BLaER1 (cell line): Measurements from ENCODE around the gene WASHC3.
"Not testable (repeated sequence)": the region's sequence is repeated elsewhere in the genome, so short reads cannot be mapped to it uniquely, and the experiment has no call there.

Source experiments
- H3K27ac ChIP-seq: shearing (Covaris generic); formaldehyde crosslinking; 2 replicates; pipeline ENCODE4 v1.8.1; 2022
- H3K27me3 ChIP-seq: shearing (Covaris generic); formaldehyde crosslinking; 2 replicates; pipeline ENCODE4 v1.8.1; 2022
- H3K36me3 ChIP-seq: shearing (Covaris generic); formaldehyde crosslinking; 2 replicates; pipeline ENCODE4 v1.8.1; 2022
- H3K4me1 ChIP-seq: shearing (Covaris generic); formaldehyde crosslinking; 2 replicates; pipeline ENCODE4 v1.8.1; 2022
- H3K4me2 ChIP-seq: shearing (Covaris generic); formaldehyde crosslinking; 2 replicates; pipeline ENCODE4 v1.8.1; 2022
- H3K4me3 ChIP-seq: shearing (Covaris generic); formaldehyde crosslinking; 2 replicates; pipeline ENCODE4 v1.8.1; 2022
- H3K9ac ChIP-seq: shearing (Covaris generic); formaldehyde crosslinking; 2 replicates; pipeline ENCODE4 v1.8.1; 2022
- H3K9me3 ChIP-seq: shearing (Covaris generic); formaldehyde crosslinking; 2 replicates; pipeline ENCODE4 v1.8.1; 2022
- H4K20me1 ChIP-seq: shearing (Covaris generic); formaldehyde crosslinking; 2 replicates; pipeline ENCODE4 v1.8.1; 2022
- Cebpa-rat ChIP-seq: shearing (Covaris generic); IDR thresholded peaks from 2 replicates; pipeline ENCODE4 v1.8.1; 2022

WASHC3 gene, protein sequence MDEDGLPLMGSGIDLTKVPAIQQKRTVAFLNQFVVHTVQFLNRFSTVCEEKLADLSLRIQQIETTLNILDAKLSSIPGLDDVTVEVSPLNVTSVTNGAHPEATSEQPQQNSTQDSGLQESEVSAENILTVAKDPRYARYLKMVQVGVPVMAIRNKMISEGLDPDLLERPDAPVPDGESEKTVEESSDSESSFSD

DNA sequence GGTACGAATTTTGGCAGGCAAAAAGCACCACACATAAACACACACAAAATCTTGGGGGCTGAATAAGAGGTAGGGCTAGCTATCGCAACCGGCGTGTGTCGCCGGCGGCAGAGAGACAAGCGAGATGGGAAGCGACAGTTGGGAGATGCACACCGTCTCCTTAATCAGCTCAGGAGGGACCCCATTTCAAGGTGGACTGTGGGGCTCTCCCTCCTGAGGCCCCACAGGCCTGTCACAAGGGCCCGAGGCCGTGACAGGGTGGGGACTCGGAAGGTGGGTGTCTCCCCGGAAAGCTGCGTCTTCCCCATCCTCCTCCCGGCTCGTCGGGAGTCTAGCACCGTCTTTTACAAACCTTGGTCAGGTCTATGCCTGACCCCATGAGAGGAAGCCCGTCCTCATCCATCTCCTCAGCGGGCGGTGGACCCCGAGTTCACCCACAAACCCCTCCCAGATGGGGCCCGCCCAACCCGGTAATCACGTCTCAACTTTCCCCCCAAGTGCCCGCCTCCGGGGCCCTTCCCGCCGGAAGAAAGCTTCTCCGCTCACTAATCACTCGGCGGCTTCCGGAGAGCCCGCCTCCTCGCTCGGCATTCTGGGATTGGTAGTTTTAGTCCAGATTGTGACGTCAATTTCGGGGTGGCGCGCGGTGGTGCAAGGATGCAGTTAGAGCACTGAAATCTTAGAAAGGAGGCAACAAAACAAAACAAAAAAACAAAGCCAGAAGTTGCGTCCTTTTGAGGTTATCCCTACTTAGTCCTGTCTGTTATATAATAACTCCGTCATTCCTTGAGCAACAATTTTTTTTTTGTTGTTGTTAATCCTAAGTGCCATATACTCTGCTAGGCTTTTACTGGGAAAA is at the start of gene WASHC3:
WASHC3 (minus strand) TSS at position 432 of the 859 bp plus-strand sequence; CDS start at position 403, 29 bp downstream.
- Histone ChIP-seq H3K27ac (peak within 1 kb of the TSS; percentile 83), H3K4me2 (peak within 1 kb of the TSS; percentile 83), H3K9ac (peak within 1 kb of the TSS; percentile 83), H3K36me3 (0 out of 2 replicates have a peak, but pooled peaks cover 6% of the 10 kb centered on the region), H3K9me3 (no peaks in the 10 kb centered on the region), H3K4me3 (peak within 1 kb of the TSS; percentile 85), H3K27me3 (no peaks in the 10 kb centered on the region), H3K4me1 (peaks cover 8% of the 10 kb centered on the region), H4K20me1 (no peaks in the 10 kb centered on the region)
- TF ChIP-seq Cebpa-rat: no peak

DNA sequence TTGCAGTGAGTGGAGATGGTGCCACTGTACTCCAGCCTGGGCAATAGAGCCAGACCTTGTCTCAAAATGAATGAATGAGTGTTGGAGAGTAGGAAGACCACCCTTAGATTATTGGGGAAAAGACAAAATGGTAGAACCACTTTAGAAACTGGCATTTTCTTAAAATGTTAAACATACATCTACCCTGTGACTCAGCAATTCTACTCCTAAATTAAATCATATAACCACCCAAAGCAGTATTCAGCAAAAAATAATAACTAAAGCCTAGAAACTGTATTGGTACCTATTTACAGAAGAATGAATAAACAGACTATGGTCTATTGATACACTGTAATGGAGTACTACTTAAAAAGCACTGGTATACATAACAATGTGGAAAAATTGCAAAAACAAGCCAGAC is 49.0 kb upstream of the WASHC3 start:
- H3K4me2 ChIP-seq: no peak overlapping the region
- no peak overlapping the region for H3K9ac ChIP-seq
- no peaks in the 10 kb centered on the region for H4K20me1 ChIP-seq
- no peak overlapping the region for H3K4me3 ChIP-seq
- no peak overlapping the region for H3K27ac ChIP-seq
- H3K9me3 ChIP-seq: peaks cover 25% of the 10 kb centered on the region
- peaks cover 52% of the 10 kb centered on the region for H3K36me3 ChIP-seq
- TF ChIP-seq Cebpa-rat: no peak
- no peaks in the 10 kb centered on the region for H3K4me1 ChIP-seq
- H3K27me3 ChIP-seq: no peaks in the 10 kb centered on the region

DNA sequence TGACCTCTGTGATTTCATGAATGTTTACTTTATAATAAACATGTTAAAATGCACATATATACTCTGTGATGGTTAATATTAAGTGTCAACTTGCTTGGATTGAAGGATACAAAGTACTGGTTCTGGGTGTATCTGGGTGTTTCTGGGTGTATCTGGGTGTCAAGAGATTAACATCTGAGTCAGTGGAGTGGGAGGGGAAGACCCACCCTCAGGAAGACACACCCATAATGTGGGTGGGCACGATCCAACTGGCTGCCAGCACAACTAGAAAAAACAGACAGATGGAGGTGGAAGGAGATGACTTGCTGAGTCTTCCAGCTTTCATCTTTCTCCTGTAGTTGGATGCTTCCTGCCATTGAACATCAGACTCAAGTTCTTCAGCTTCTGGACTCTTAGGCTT is 46.2 kb upstream of the WASHC3 start:
- Histone ChIP-seq H4K20me1 (no peaks in the 10 kb centered on the region), H3K9ac (no peak overlapping the region), H3K4me2 (no peak overlapping the region), H3K4me1 (no peaks in the 10 kb centered on the region), H3K36me3 (peaks cover 74% of the 10 kb centered on the region), H3K27ac (no peak overlapping the region), H3K4me3 (no peak overlapping the region), H3K27me3 (no peaks in the 10 kb centered on the region), H3K9me3 (peaks cover 35% of the 10 kb centered on the region)
- no peak for TF ChIP-seq Cebpa-rat

DNA sequence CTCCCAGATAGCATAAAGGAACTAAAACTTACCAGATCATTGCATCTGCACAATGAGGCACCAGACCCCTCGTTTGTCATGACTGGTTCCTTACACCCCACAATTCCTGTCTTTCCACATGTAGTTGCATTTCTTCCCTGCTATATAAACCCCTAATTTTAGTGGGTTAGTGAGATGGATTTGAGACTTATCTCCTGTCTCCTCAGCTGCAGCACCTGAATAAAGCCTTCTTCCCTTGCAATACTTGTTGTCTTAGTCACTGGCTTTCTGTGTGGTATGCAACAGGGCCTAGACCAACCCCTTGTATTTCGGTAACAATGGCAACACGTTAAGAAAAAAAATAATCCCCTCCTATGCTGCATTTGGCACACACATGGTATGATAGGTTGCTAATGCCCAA is 45.1 kb upstream of the WASHC3 start:
- Histone ChIP-seq H3K36me3 (peaks cover 73% of the 10 kb centered on the region), H3K27ac (no peak overlapping the region), H3K4me3 (no peak overlapping the region), H3K4me1 (no peaks in the 10 kb centered on the region), H3K4me2 (no peak overlapping the region), H4K20me1 (no peaks in the 10 kb centered on the region), H3K9ac (no peak overlapping the region), H3K9me3 (peaks cover 35% of the 10 kb centered on the region), H3K27me3 (no peaks in the 10 kb centered on the region)
- TF ChIP-seq Cebpa-rat: no peak

DNA sequence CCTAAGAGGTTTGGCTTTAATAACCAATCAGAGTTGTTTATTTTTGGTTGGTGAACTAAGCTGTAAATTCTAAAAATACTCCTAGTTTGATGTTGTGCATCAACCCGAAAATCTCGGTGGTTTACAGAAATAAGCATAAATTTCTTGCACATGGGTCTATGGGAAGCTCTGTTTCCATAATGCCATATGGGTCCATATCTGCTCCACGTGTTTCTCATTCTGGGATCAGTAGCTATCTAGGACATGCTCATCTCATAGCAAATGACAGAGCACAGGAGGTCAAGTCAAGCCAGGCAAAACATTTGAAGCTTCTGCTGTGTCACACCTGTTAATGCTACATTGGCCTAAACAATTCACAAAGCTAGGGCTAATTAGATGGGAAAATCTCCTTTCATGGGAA is 35.1 kb upstream of the WASHC3 start:
- Histone ChIP-seq H3K9ac (no peak overlapping the region), H3K36me3 (peaks cover 25% of the 10 kb centered on the region), H3K9me3 (no peaks in the 10 kb centered on the region), H3K27me3 (no peaks in the 10 kb centered on the region), H3K4me1 (peaks cover 5% of the 10 kb centered on the region), H3K4me3 (no peak overlapping the region), H3K4me2 (peak overlapping the region; percentile 11; the same call in 1 of the 2 replicates), H3K27ac (no peak overlapping the region), H4K20me1 (no peaks in the 10 kb centered on the region)
- TF ChIP-seq Cebpa-rat: no peak

DNA sequence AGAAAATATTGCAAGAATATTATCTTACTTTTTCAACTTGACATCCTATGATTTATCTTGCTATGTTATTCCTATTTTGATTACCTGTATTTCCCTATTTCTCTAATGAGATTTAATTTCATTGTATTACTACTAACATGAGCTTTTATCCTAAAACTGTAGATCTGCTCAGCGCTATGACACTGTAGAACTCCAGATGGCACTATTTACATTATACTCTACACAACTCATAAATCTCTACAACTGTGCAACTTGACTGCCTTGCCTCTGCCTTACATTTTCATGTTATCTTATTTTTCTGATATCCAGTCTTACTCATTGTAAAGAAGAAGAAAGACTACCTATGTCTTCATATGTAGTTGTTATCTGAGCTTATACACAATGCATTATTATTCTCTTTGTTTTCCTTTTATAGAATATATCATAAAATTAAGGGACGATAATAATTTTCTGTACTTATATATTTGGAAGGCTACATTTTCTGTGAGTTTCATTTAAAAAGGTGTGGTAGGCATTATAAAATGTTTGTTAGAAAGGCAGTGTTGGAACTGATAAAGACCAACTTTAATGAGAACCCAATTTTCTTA is 34.0 kb upstream of the WASHC3 start:
- Histone ChIP-seq H3K27me3 (no peaks in the 10 kb centered on the region), H3K27ac (no peak overlapping the region), H3K4me2 (no peak overlapping the region), H3K36me3 (peaks cover 28% of the 10 kb centered on the region), H3K9ac (no peak overlapping the region), H3K9me3 (no peaks in the 10 kb centered on the region), H3K4me1 (peaks cover 5% of the 10 kb centered on the region), H3K4me3 (no peak overlapping the region), H4K20me1 (no peaks in the 10 kb centered on the region)
- no peak for TF ChIP-seq Cebpa-rat

DNA sequence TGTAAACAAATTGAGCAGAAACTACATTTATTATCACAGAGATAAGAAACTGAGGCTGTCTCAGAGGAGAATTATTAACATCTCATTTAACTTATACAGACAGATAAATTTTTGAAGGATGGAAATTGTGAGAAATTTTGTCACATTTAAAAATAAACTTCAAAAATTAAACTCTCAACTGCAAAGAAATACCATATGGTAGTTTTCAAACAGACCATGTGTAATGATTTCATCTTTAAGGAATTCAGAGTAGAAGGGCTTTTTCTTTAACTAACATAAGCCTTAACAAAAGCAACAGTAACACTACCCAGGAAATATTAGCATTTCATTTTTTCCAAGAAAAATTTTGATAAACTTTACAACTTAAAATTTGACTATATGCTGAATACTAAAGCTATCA is 31.5 kb upstream of the WASHC3 start:
- no peak overlapping the region for H3K4me2 ChIP-seq
- peaks cover 5% of the 10 kb centered on the region for H3K4me1 ChIP-seq
- peaks cover 21% of the 10 kb centered on the region for H3K36me3 ChIP-seq
- H3K27me3 ChIP-seq: no peaks in the 10 kb centered on the region
- peaks cover 13% of the 10 kb centered on the region for H3K9me3 ChIP-seq
- TF ChIP-seq Cebpa-rat: no peak
- H4K20me1 ChIP-seq: no peaks in the 10 kb centered on the region
- no peak overlapping the region for H3K9ac ChIP-seq
- H3K4me3 ChIP-seq: no peak overlapping the region
- H3K27ac ChIP-seq: no peak overlapping the region

DNA sequence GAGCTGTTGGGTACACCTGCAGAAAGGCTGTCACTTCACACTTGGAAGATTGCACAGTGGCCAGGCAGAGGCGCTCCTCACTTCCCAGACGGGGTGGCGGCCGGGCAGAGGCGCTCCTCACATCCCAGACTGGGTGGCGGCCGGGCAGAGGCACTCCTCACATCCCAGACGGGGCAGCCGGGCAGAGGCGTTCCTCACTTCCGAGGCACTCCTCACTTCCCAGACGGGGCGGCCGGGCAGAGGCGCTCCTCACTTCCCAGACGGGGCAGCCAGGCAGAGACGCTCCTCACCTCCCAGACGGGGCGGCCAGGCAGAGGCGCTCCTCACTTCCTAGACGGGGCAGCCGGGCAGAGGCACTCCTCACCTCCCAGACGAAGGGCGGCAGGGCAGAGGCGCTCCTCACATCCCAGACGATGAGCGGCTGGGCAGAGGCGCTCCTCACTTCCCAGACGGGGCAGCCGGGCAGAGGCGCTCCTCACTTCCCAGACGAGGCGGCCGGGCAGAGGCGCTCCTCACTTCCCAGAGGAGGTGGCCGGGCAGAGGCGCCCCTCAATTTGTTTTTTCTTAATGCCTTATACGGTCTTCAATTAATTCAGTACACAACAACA is 27.5 kb upstream of the WASHC3 start:
- H3K4me2 ChIP-seq, H3K27ac ChIP-seq, H4K20me1 ChIP-seq, H3K4me3 ChIP-seq, H3K27me3 ChIP-seq, H3K4me1 ChIP-seq, H3K9ac ChIP-seq: not testable (repeated sequence)
- Histone ChIP-seq H3K9me3 (peaks cover 13% of the 10 kb centered on the region), H3K36me3 (peaks cover 33% of the 10 kb centered on the region)

DNA sequence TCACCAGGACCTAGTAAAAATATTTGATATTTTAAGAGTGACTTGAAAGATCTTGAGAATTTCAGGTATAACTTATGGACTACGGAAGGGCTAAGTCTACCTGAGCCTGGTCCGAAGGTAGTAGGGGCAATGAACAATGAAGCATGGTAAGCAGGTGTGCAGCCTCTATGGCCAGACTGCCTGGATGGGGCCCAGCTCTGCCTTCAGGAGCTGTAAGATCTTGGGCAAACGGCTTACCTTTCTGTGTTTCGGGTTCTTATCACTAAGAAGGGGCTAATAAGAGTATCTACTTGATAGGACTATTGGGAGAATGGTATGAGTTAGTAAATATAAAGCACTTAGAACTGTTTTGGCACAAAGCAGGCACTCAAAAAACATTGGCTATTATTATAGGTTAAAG is 19.1 kb upstream of the WASHC3 start:
- no peaks in the 10 kb centered on the region for H3K4me1 ChIP-seq
- H3K27ac ChIP-seq: no peak overlapping the region
- H3K4me3 ChIP-seq: no peak overlapping the region
- no peaks in the 10 kb centered on the region for H4K20me1 ChIP-seq
- H3K4me2 ChIP-seq: no peak overlapping the region
- no peak overlapping the region for H3K9ac ChIP-seq
- no peak for TF ChIP-seq Cebpa-rat
- no peaks in the 10 kb centered on the region for H3K9me3 ChIP-seq
- H3K27me3 ChIP-seq: no peaks in the 10 kb centered on the region
- H3K36me3 ChIP-seq: peaks cover 46% of the 10 kb centered on the region

DNA sequence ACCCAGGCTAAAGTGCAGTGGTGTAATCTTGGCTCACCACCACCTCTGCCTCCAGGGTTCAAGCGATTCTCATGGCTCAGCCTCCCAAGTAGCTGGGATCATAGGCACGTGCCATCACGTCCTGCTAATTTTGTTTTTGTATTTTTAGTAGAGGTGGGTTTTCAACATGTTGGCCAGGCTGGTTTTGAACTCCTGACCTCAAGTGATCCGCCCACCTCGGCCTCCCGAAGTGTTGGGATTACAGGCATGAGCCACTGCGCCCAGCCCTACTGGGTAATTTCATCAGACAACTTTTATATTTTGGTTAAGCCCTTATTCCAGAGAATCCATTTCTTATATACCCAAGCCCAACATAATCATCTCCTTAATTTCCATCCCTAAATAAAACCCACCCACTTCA is 10.3 kb upstream of the WASHC3 start:
- not testable (repeated sequence) for H4K20me1 ChIP-seq, H3K4me1 ChIP-seq, H3K9me3 ChIP-seq, H3K4me2 ChIP-seq, H3K9ac ChIP-seq, H3K27me3 ChIP-seq, H3K4me3 ChIP-seq, H3K27ac ChIP-seq
- peaks cover 33% of the 10 kb centered on the region for H3K36me3 ChIP-seq
